Endothelial cell of umbilical vein (primary cell): ENCODE measurements around the gene TBX2. TPM values are rescaled to one million over a fixed set of nuclear protein-coding genes. Genes with fewer than 3 reads are reported as not detected.

ENCODE experiments used
- BruUV-seq: library from RNA; stranded (reverse); fragments of 400-500 nt; replicated peaks from 2 replicates; lab custom pipeline; 2021; lab: Mats Ljungman, UMichigan
- CTCF ChIA-PET: fragments of 300-600, 350-600 bp; sonication (Branson Sonifier 250); formaldehyde crosslinking; loops from one replicate; lab custom pipeline; 2021; ENCODE audit warnings: antibody characterized with exemption, inconsistent platforms; lab: Charles Lee
- POLR2A ChIA-PET: fragments of 300-600, 350-600 bp; sonication (Branson Sonifier 250); formaldehyde crosslinking; loops from one replicate; lab custom pipeline; 2021; ENCODE audit warnings: antibody characterized with exemption, inconsistent platforms; lab: Charles Lee
- DNase-seq: peaks from one replicate; pipeline ENCODE4 v3.0.0-alpha.2; 2011; ENCODE audit warnings: low read depth, low spot score
- FAIRE-seq: peaks from 2 replicates; lab custom pipeline; 2011; peaks lifted over from hg19 to GRCh38; lab: Jason Lieb, UNC
- H2AFZ ChIP-seq: 2 replicates; pipeline ENCODE4 v1.6.0; 2012; ENCODE audit warnings: low read depth, low read length, control low read depth, inconsistent platforms
- H3K27ac ChIP-seq: 2 replicates; pipeline ENCODE4 v1.5.1; 2011; ENCODE audit warnings: low read depth, mild to moderate bottlenecking, control low read depth, low read length, moderate library complexity; ENCODE audit not compliant: insufficient read depth
- H3K27me3 ChIP-seq, 2 experiments: 2 replicates each; pipeline versions ENCODE4 v1.6.0 to v1.6.1; 2011; ENCODE audit warnings: low read length in 2 of 2, mixed read lengths in 1 of 2; ENCODE audit not compliant: control insufficient read depth in 2 of 2, insufficient read depth in 2 of 2
- H3K36me3 ChIP-seq, 2 experiments: 2 replicates in 1 of 2; 3 replicates in 1 of 2; pipeline ENCODE4 v1.5.1; 2011; ENCODE audit warnings: low read length in 2 of 2, mild to moderate bottlenecking in 1 of 2, moderate library complexity in 1 of 2; ENCODE audit not compliant: control insufficient read depth in 2 of 2, insufficient read depth in 2 of 2; ENCODE audit errors: extremely low read depth in 1 of 2
- H3K4me1 ChIP-seq: 3 replicates; pipeline ENCODE4 v1.5.1; 2011; ENCODE audit warnings: mild to moderate bottlenecking, low read length; ENCODE audit not compliant: control insufficient read depth, insufficient read depth; ENCODE audit errors: extremely low read depth
- H3K4me2 ChIP-seq: 2 replicates; pipeline ENCODE4 v1.6.1; 2011; ENCODE audit warnings: low read length, control low read depth, mixed read lengths; ENCODE audit not compliant: insufficient read depth
- H3K4me3 ChIP-seq, 3 experiments: fragments of 200-600 bp in 1 of 3; sonication (generic), shearing (Covaris generic) in 1 of 3; replicated peaks in 1 of 3; 2 replicates each; pipeline ENCODE4 v1.5.1; 2011 to 2016; ENCODE audit warnings: control low read depth in 3 of 3, low read length in 3 of 3, mild to moderate bottlenecking in 2 of 3, inconsistent platforms in 1 of 3, low read depth in 1 of 3, moderate library complexity in 1 of 3; ENCODE audit not compliant: insufficient read depth in 1 of 3
- H3K79me2 ChIP-seq: 2 replicates; pipeline ENCODE4 v1.6.0; 2012; ENCODE audit warnings: low read length, inconsistent platforms; ENCODE audit not compliant: control insufficient read depth, insufficient read depth
- H3K9ac ChIP-seq: replicated peaks from 2 replicates; pipeline ENCODE3; 2011; ENCODE audit warnings: low read length, control low read depth; ENCODE audit not compliant: insufficient read depth; ENCODE audit errors: extremely low read depth
- H3K9me1 ChIP-seq: replicated peaks from 3 replicates; pipeline ENCODE4 v1.6.0; 2011; ENCODE audit warnings: mild to moderate bottlenecking, low read length; ENCODE audit not compliant: control insufficient read depth, insufficient read depth; ENCODE audit errors: extremely low read depth
- H3K9me3 ChIP-seq: replicated peaks from 2 replicates; pipeline ENCODE4 v1.5.1; 2012; ENCODE audit warnings: low read length, inconsistent platforms; ENCODE audit not compliant: control insufficient read depth, insufficient read depth
- H4K20me1 ChIP-seq: replicated peaks from 2 replicates; pipeline ENCODE3; 2011; ENCODE audit warnings: mild to moderate bottlenecking, low read length; ENCODE audit not compliant: control insufficient read depth, insufficient read depth; ENCODE audit errors: extremely low read depth
- CTCF ChIP-seq, 2 donors: IDR thresholded peaks; 1 replicate in 1 of 2; 2 replicates in 1 of 2; pipeline ENCODE4 v1.5.1; 2011; ENCODE audit warnings: low read length in 2 of 2, mild to moderate bottlenecking in 2 of 2, moderate library complexity in 2 of 2, control low read depth in 1 of 2, inconsistent platforms in 1 of 2, low read depth in 1 of 2; ENCODE audit not compliant: insufficient read depth in 1 of 2; ENCODE audit errors: extremely low read depth in 1 of 2
- EZH2 ChIP-seq: IDR thresholded peaks from 2 replicates; pipeline ENCODE4 v1.6.1; 2012; ENCODE audit warnings: borderline replicate concordance, low read depth, mild to moderate bottlenecking, moderate library complexity, low read length, inconsistent platforms; ENCODE audit not compliant: severe bottlenecking
- FOS ChIP-seq: IDR thresholded peaks from 2 replicates; pipeline ENCODE4 v1.6.1; 2011; ENCODE audit warnings: mild to moderate bottlenecking, low read length, moderate library complexity, borderline replicate concordance; ENCODE audit not compliant: insufficient read depth
- GATA2 ChIP-seq: IDR thresholded peaks from 2 replicates; pipeline ENCODE4 v1.7.0; 2011; ENCODE audit warnings: low read depth, mild to moderate bottlenecking, moderate library complexity, mixed read lengths, low read length; ENCODE audit not compliant: insufficient read length, insufficient read depth
- JUN ChIP-seq: IDR thresholded peaks from 2 replicates; pipeline ENCODE4 v1.6.1; 2011; ENCODE audit warnings: borderline replicate concordance, low read depth; ENCODE audit not compliant: insufficient read length, insufficient read depth
- MAX ChIP-seq: IDR thresholded peaks from 2 replicates; pipeline ENCODE4 v1.6.1; 2011; ENCODE audit not compliant: insufficient read depth, insufficient read length
- MYC ChIP-seq: IDR thresholded peaks from one replicate; pipeline ENCODE4 v1.6.1; 2011; ENCODE audit warnings: mild to moderate bottlenecking, low read depth, low read length
- POLR2A ChIP-seq: IDR thresholded peaks from 2 replicates; pipeline ENCODE4 v1.6.1; 2012; ENCODE audit warnings: low read depth, mild to moderate bottlenecking, control low read depth, low read length
- POLR2AphosphoS5 ChIP-seq: IDR thresholded peaks from 2 replicates; pipeline ENCODE4 v1.6.1; 2012; ENCODE audit warnings: low read depth, mild to moderate bottlenecking, control low read depth, low read length, moderate library complexity; ENCODE audit not compliant: insufficient read depth
- dilution Hi-C: fragments of 300-500 bp; cut with MboI; formaldehyde crosslinking; loops from one replicate; pipeline ENCODE4 v1.15.0; 2019; ENCODE audit warnings: low sequenced_read_pairs; ENCODE audit not compliant: extremely low pct_ligation_motif_present
- intact Hi-C: fragments of 100-400 bp; cut with micrococcal nuclease; formaldehyde crosslinking; loops from one replicate; pipeline ENCODE4 v1.10.0; 2022
- polyA plus RNA-seq, 4 experiments: library from polyadenylated mRNA; depleted of rRNA in 3 of 4; stranded (reverse) in 3 of 4; unstranded in 1 of 4; fragments of >200 nt; gene quantifications; 2 replicates each; pipeline versions ENCODE4 v1.2.1 to v1.2.3, GENCODE V29; 2011 to 2012; ENCODE audit warnings: missing spikeins in 1 of 4
- total RNA-seq: library from RNA; stranded (reverse); gene quantifications from 2 replicates; pipeline ENCODE4 v1.2.3, GENCODE V29; 2021

The TBX2 gene
- total and polyA plus RNA-seq, 2 donors (not counting 3 experiments of a cell fraction or from before 2014, with no cell fraction given), result not detected

GRCh38 chr17:61447358-61447757 is 47.7 kb downstream of the TBX2 start:
- FAIRE-seq (no peak), DNase-seq (no peak)
- Histone ChIP-seq H3K4me2 (no peak overlapping the region), H2AFZ (no peak overlapping the region), H3K27me3 (peaks cover 38 to 57% of the 10 kb centered on the region in 2 experiments), H3K9me3 (no peaks in the 10 kb centered on the region), H3K9me1 (no peaks in the 10 kb centered on the region), H3K4me3 (no peak overlapping the region), H3K79me2 (no peaks in the 10 kb centered on the region), H3K36me3 (no peaks in the 10 kb centered on the region), H3K9ac (no peak overlapping the region), H3K4me1 (peaks cover 2% of the 10 kb centered on the region), H4K20me1 (no peaks in the 10 kb centered on the region), H3K27ac (no peak overlapping the region)
- BruUV-seq, result no TSS peak
- ChIA-PET POLR2A (no interaction called here), CTCF (interaction anchor here (0.6 to 1.8 kb wide), 3 partner anchors 20 to 591 kb away, joined by 3 to 6 read pairs (median 4); no protein-coding TSS in a partner anchor)
- TF ChIP-seq FOS (no peak), CTCF (IDR thresholded peaks at IDR 0.05; ENCODE audit: extremely low read depth in 1 of 2, insufficient read depth in 1 of 2, low read depth in 1 of 2, low read length in 2 of 2) (no peak), MAX (no peak), GATA2 (no peak), POLR2AphosphoS5 (no peak), EZH2 (no peak), MYC (no peak), JUN (no peak), POLR2A (no peak)
- intact Hi-C loops, result no loop called here
- dilution Hi-C loops, result no loop called here
